Esophagus muscularis mucosa (tissue), 3 donors: Measurements from ENCODE around the gene RRP15.

Source experiments
- POLR2A ChIP-seq: fragments of 450-650 bp; IDR thresholded peaks from one replicate; pipeline ENCODE4 v1.6.1; 2017; ENCODE audit warnings: antibody characterized with exemption, moderate library complexity, mild to moderate bottlenecking, low read depth
- POLR2AphosphoS5 ChIP-seq, 2 donors: sonication (generic); formaldehyde crosslinking; IDR thresholded peaks; one replicate each; pipeline ENCODE4 v1.6.1; 2017; ENCODE audit warnings: antibody characterized with exemption in 2 of 2
- TF ChIP-seq, protein P1 (sequence below), 3 experiments: fragments of 200-600 bp in 2 of 3; fragments of 450-650 bp in 1 of 3; sonication (generic) in 2 of 3; IDR thresholded peaks; one replicate each; pipeline ENCODE4 v1.5.1; 2017 to 2019; ENCODE audit warnings: antibody characterized with exemption in 3 of 3, mild to moderate bottlenecking in 2 of 3, moderate library complexity in 1 of 3

- TF ChIP-seq, protein P1, sequence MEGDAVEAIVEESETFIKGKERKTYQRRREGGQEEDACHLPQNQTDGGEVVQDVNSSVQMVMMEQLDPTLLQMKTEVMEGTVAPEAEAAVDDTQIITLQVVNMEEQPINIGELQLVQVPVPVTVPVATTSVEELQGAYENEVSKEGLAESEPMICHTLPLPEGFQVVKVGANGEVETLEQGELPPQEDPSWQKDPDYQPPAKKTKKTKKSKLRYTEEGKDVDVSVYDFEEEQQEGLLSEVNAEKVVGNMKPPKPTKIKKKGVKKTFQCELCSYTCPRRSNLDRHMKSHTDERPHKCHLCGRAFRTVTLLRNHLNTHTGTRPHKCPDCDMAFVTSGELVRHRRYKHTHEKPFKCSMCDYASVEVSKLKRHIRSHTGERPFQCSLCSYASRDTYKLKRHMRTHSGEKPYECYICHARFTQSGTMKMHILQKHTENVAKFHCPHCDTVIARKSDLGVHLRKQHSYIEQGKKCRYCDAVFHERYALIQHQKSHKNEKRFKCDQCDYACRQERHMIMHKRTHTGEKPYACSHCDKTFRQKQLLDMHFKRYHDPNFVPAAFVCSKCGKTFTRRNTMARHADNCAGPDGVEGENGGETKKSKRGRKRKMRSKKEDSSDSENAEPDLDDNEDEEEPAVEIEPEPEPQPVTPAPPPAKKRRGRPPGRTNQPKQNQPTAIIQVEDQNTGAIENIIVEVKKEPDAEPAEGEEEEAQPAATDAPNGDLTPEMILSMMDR (IDR thresholded peaks at IDR 0.05), result no peak
- TF ChIP-seq POLR2AphosphoS5 (IDR thresholded peaks at IDR 0.05), result no peak
- no peak for TF ChIP-seq POLR2A
Measured at GRCh38 chr1:218353656-218354055, 68.6 kb downstream of the RRP15 start.
